GM18499 (cell line): Measurements from ENCODE around the gene DPH7.
"Not testable (repeated sequence)": the region's sequence is repeated elsewhere in the genome, so short reads cannot be mapped to it uniquely, and the experiment has no call there.

Experiments
- ATAC-seq: cut with Tn5 transposase; IDR thresholded peaks from one replicate; pipeline ENCODE4 v1.9.1; 2021; ENCODE audit warnings: moderate number of reproducible peaks; ENCODE audit not compliant: insufficient read depth, unreplicated experiment

Gene DPH7

GRCh38 chr9:137522746-137523455 lies 55.8 kb downstream of the DPH7 start:
- ATAC-seq, result no peak

- no peak for ATAC-seq
These were observed 57.2 kb downstream of the DPH7 start for GRCh38 chr9:137521405-137521985.

- ATAC-seq, result no peak
These were observed 57.9 kb downstream of the DPH7 start for GRCh38 chr9:137520614-137521404.

- no peak for ATAC-seq
These were observed 59.2 kb downstream of the DPH7 start for GRCh38 chr9:137519553-137519952.

GRCh38 chr9:137518661-137519459 lies 59.9 kb downstream of the DPH7 start:
- not testable (repeated sequence) for ATAC-seq

GRCh38 chr9:137516144-137516917 lies 62.4 kb downstream of the DPH7 start:
- no peak for ATAC-seq

- ATAC-seq, result no peak
These were observed 63.4 kb downstream of the DPH7 start for GRCh38 chr9:137515338-137515724.

GRCh38 chr9:137514691-137515337 lies 63.9 kb downstream of the DPH7 start:
- ATAC-seq, result no peak

- not testable (repeated sequence) for ATAC-seq
These were observed 64.7 kb downstream of the DPH7 start for GRCh38 chr9:137513801-137514570.

GRCh38 chr9:137513136-137513535 lies 65.6 kb downstream of the DPH7 start:
- not testable (repeated sequence) for ATAC-seq

GRCh38 chr9:137511758-137512463 lies 66.8 kb downstream of the DPH7 start:
- no peak for ATAC-seq

- not testable (repeated sequence) for ATAC-seq
These were observed 67.6 kb downstream of the DPH7 start for GRCh38 chr9:137511126-137511525.

- no peak for ATAC-seq
These were observed 69.5 kb downstream of the DPH7 start for GRCh38 chr9:137509198-137509597.

GRCh38 chr9:137506702-137507171 lies 72.0 kb downstream of the DPH7 start:
- no peak for ATAC-seq

- no peak for ATAC-seq
These were observed 72.5 kb downstream of the DPH7 start for GRCh38 chr9:137506274-137506673.

GRCh38 chr9:137505421-137506140 lies 73.1 kb downstream of the DPH7 start:
- no peak for ATAC-seq
